Head of caudate nucleus (tissue), 42 donors: ENCODE results near the gene TNS3.

ENCODE experiments used
- DNase-seq, 42 donors: peaks; one replicate each; pipeline versions ENCODE4 v3.0.0 to v3.0.0-alpha.2; 2020 to 2021; ENCODE audit warnings: mixed read lengths in 7 of 42
- intact Hi-C: fragments of 100-400 bp; cut with DNase I; formaldehyde crosslinking; loops from one replicate; pipeline ENCODE4 v1.15.0; 2022

The TNS3 gene

DNA sequence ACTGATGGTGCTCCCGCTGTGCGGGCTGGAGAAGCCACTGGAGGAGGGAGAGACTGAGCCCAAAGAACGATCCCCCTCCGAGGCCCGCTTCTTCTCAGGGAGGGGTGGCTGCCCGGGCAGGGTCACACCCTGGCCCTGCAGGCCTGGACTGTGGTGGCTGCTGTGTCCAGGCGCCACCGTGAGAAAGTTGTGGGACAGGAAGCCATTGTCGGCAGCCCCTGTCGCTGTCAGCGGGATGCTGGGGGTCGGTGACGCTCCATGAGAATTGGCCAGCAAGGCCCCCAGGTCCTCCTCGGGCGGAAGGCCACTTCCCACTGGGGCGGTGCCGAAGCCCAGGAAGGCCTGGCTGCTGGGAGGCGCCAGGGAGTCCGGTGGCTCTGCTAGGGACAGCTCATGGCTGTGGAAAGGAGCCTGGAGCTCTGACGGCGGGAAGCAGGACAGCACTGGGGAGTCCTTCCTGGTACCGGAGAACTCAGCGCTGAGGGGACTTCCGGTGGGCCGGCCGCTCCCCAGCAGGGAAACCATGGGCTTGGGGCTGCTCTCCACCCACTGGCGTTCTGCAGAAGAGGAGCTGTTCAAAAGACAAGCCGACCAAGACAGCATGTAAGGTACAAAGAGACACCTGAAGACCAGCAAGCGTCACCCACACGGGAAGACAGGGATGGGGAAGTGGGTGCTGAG is 278.8 kb downstream of the TNS3 start:
- peak in 2 of 42 donors; percentile 34 to 39 for DNase-seq
- intact Hi-C loops = no loop called here

DNA sequence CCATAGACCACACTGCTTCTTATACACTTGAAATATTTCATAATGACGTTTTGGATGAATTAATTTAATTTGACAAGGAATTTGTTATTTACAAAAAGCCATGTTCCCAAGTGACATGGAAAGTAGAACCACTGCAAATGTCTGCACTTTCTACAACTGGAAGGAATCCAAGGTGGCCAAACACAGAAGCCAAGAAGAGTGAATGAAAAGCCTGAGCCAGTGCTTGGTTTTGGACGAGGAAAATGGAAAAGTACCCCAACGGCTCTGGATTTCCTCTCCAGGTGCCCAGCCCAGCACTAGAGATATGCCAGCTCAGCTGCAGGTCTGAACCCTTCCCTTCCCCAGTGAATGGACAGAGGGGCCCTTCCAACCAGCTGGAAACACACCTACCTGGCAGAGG is 279.4 kb downstream of the TNS3 start:
- peak in 6 of 42 donors; percentile 11 to 53 (median 48) for DNase-seq
- intact Hi-C loops = no loop called here

DNA sequence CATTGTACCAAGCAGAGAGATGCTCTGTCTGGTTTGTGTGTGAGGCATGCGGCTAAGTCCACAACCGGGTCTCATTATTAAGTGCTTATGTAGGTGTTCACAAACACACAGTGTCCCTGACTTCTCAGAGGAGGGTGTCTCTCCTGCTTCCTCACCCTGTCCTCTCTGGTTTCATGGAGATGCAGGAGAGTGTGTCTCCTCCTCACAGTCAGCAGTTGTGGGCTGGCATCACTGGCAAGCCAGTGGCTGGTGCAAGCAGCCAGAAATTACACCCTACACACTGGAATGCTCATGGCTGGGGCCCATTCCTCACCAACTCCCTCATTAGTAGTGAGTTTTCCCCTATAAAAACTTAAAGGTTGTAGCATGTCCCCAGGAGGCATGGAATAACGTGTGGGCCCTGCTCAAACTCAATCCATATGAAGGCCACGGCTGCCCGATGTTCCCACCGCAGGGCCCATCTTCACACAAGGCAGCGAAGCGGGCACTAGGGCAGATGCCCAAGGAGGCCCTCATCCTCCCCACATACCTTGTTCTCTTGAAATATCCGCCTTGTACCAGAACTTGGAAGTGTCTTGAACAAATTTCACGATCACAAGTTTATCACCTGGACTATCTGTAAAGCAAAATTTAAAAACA is 280.1 kb downstream of the TNS3 start:
- intact Hi-C loops = no loop called here
- peak in 3 of 42 donors; percentile 25 to 39 (median 34) for DNase-seq

DNA sequence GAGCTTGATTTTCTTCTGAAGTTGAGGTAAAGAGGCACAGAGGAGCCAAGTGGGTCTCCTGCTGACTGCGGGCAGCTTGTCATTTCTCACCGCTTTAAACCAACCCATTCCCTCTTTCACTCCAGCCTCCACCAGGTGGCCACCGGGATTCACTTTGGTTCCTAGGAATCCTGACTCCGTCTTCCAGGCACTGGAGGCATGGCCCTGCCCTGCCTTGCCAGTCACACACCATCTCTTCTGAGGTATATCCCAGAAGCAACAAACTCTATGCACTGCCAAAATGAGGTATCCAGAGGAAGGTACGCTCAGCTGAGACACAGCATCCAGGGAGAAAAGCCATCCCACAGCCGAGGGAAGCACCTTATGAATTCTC is 280.8 kb downstream of the TNS3 start:
- intact Hi-C loops = no loop called here
- peak in 12 of 42 donors; percentile 23 to 75 (median 44) for DNase-seq

DNA sequence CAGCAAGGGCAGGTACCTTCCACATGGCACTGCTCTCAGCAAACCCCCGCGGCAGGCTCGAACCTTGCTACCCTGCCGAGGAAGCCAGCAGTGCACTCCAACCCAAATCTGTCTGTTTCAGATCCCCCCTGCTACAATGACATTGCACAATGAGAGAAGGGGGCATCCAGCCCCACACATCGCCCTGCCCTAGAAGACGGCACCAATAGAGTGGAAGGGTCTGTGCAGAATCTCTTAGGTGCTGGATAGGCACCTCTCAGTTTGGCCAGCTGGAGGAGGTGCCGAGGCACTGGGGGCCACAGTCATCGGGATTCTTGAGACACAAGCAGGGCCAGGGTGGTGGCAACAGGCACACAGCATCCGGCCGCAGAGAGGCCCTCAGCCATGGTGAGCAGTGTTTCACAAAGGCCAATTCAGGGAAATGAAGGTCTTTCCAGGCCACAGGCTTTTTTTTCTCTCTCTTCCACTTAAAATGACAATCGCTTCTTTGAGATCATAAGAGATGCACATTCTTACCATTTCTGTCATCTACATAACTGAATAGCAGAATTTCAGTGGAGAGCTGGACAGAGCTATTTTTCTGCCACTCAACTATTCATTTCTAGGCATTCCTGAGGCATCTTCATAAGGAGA is 281.3 kb downstream of the TNS3 start:
- intact Hi-C loops = no loop called here
- peak in 32 of 42 donors; percentile 32 to 71 (median 48) for DNase-seq

DNA sequence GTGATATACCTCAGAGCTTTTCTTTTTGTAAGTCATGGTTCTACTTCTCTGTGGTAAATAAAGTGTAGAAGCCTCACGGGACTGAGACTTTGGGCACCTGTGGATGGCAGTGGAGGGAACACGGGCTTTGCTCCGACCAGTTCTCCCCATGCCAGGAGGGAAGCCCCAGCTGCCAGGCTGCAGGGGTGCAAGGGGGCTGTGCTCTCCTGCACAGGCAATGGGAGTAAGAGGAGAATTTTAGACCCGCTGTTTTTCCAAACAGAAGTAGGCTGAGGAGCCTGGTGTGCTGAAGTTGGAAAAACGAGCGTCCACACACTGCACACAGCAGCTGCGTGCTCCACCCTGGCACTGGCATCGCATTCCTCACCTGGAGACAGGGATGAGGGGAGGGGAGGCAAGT is 282.4 kb downstream of the TNS3 start:
- intact Hi-C loops = loop anchor here (10.0 kb wide), 1 partner anchor 125 kb away; no protein-coding TSS in a partner anchor
- peak in 1 of 42 donors; percentile 31 for DNase-seq

DNA sequence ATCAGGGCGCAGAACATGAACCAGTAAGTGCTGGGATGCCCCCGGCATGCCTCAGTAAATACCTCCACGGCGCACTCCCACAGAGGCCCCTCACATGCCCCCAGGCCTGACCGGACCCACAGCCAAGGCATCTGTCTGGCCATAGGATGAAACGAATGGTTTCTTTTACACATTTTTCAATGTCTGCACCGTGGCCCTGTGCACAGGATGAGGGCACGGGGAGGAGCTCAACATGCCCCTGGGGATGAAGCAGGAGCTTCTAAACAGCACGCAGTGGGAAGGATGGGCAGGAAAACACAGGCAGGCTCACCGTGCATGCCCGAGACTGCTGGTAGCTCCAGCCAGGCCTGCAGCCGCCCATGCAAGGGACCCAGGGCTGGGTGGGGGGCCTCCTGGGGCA is 283.3 kb downstream of the TNS3 start:
- peak in 2 of 42 donors; percentile 22 to 33 for DNase-seq

DNA sequence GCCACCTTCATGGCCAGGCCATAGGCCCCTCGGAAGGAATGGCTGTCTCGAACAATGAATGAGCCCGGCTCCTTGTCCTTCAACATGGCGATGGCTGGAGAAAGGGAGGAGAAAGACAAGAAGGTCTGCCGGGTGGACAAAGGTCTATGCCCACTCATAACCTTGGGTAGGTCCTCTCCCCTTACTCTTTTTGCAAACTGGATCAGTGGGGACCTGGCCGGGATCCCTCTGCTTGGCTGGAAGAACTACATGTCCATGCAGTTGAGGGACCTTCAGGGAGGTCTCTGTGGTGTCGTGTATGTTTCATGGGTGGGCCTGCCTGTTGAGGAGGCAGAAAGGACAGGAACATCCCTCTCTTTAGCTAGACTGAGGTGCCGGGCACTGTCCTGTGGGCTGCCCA is 284.8 kb downstream of the TNS3 start:
- DNase-seq = peak in 3 of 42 donors; percentile 19 to 32 (median 26)
- intact Hi-C loops = loop anchor here (10.0 kb wide), 1 partner anchor 128 kb away; no protein-coding TSS in a partner anchor

More for the DNA sequence above, 283.3 kb downstream of the TNS3 start:
- intact Hi-C loops = loop anchor here (10.0 kb wide), 1 partner anchor 126 kb away; no protein-coding TSS in a partner anchor

DNA sequence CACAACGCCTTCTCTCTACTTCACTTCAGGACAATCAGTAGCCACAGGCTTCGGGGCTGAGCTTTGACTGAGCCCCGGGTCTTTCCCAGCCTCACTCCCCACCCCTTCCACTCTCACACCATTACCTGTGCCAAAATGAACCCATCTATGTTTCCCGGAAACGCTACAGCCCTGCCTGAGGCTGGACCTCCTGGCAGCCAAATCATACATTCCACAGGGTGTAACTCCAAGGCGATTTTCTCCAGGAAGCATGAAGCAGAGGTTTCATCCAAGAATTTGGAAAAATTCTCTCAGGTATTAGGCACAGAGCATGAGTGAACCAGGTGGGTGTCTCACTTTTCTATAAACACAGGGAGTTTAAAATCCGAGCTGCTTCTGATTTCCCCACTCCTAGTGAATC is 286.3 kb downstream of the TNS3 start:
- intact Hi-C loops = loop anchor here (10.0 kb wide), 1 partner anchor 129 kb away; no protein-coding TSS in a partner anchor
- peak in 1 of 42 donors; percentile 29 for DNase-seq

DNA sequence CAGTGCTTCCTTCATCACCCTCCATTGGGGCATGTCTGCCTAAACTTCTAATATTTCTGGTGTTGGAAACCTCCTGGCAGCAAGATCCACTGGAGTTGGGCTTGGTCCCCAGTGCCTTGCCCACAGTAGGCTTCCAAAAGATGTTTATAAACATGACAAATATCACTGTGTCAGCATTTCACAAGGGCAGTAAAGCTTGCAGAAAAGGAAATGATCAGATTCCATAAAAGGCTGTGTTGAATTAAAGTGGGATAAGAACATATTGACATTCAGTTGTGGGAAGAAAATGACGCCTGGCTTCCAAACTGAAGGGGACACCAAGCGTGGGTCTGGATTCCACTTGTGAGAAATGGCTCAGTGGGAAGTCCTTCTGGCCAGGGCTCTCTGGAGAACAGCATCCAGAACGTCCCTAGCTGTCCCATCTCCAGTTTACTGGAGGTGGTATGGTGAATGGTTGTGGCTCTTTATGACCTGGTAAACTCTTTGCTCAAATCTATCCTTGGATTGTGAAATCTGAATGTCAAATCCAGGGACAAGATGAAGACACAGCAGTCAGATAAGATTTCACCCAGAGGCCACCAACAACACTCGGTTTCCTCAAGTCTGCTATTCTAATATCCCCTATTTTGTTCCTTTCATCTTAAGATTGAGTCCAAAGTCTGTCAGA is 287.2 kb downstream of the TNS3 start:
- intact Hi-C loops = loop anchor here (10.0 kb wide), 1 partner anchor 130 kb away; no protein-coding TSS in a partner anchor
- peak in 1 of 42 donors; percentile 26 for DNase-seq

DNA sequence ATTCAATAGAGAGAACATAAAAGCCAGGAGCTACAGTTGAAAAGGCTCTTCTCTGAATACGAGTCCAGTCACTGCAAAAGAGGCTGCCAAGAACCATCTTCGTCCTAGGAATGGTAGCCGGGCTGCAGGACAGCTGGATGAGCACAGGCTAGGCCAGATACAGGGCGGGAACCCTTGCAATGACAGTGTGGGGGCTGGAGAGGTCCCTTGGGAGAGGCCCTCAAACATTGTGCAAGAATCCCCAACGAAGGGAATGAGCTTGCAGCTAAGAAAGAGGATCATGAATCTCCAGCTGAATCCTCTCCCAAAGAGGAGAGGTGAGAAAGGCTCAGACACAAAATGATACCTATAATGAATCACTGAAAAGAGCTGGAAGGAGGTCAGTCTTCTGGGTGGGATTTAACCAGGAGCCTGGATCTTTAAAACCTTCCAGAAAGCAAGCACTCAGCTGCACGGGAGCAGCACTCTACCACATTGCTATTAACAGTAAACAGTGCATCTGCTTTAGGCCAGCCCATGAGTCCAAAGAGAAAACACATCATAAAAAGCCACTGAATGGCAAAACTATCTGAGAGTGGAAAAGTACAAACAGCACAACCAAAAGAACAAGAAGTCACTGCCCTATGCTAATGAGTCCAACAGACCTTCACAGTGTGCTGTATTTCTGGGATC is 287.9 kb downstream of the TNS3 start:
- intact Hi-C loops = loop anchor here (10.0 kb wide), 1 partner anchor 131 kb away; no protein-coding TSS in a partner anchor
- peak in 1 of 42 donors; percentile 33 for DNase-seq

DNA sequence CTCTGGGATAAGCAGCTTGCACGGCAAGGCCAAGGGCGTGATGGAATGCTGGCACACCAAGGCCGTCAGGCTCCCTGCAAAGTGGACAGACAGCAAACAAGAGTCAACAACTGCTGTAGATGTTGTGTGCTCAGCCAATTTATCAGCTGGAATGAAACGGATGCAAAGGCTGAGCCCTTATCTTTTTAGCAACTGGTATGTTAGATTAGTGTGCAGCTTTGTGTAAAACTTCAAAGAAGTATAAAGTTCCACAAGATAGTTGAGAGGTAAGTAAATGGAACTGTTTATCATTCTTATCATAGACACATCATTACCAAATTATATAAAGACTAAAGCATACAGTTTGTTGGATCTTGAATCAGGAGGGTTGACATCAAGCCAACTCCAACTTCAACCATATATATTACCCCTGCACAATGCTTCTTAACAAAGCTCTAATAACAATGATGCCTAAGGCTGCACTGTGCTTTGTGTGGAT is 289.0 kb downstream of the TNS3 start:
- no peak for DNase-seq
- intact Hi-C loops = loop anchor here (10.0 kb wide), 1 partner anchor 132 kb away; no protein-coding TSS in a partner anchor

DNA sequence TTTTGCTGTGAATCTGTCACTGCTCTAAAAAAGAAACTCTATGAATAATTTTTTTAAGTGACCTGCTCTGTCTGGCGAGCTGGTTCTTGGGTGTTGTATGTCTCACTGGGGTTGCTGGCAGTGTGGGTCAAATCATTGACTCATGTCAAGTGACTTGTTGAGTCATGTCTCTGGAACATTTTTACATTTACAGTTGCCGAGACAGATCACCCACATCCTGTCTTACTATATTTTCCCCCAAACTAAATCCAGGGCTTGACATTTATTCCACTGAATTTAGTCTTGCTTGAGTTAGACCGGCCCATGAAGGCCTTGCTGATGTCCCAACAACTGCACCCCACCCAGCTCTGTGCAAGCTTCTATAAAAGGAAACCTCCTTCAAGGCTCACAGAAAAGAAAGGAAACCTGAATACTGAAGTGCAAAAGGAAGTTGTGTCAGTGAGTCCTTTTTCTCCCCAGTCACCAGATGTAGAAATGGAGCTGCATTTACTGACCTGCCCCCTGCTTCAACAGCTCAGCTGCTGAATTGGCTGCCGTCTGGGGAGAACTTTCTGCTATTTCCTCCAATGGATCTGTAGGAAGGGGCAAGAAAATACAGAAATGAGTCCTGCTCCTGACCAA is 290.3 kb downstream of the TNS3 start:
- no peak for DNase-seq
- intact Hi-C loops = loop anchor here (10.0 kb wide), 1 partner anchor 133 kb away; no protein-coding TSS in a partner anchor

DNA sequence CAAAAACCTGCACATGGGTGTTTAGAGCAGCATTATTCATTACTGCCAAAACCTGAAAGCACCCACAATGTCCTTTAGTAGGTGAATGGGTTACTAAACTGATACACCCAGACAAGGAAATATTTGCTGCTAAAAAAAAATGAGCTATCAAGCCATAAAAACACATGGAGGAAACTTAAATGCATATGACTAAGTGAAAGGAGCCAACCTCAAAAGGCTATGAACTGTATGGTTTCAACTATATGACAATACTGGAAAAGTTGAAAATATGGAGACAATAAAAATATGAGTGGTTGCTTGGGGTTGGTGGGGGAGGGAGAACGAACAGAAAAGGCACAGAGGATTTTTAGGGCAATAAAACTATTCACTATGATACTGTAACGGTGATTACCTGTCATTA is 291.0 kb downstream of the TNS3 start:
- intact Hi-C loops = loop anchor here (10.0 kb wide), 1 partner anchor 134 kb away; no protein-coding TSS in a partner anchor

DNA sequence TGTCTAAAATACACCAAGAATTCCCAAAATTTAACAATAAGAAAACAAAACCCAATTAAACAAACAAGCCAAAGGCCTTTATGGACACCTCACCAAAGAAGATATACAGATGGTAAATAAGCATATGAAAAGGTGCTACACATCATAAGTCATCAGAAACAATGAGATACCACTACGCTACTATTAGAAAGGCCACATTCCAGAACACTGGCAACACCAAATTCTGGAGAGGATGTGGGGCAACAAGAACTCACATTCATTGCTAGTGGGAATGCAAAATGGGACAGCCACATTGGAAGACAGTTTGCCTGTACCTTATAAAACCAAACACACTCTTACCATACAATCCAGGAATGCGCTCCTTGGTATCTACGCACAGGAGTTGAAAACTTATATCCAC is 291.4 kb downstream of the TNS3 start:
- intact Hi-C loops = loop anchor here (10.0 kb wide), 1 partner anchor 134 kb away; no protein-coding TSS in a partner anchor
- DNase-seq = no peak

More for the DNA sequence above, 291.0 kb downstream of the TNS3 start:
- DNase-seq = no peak

DNA sequence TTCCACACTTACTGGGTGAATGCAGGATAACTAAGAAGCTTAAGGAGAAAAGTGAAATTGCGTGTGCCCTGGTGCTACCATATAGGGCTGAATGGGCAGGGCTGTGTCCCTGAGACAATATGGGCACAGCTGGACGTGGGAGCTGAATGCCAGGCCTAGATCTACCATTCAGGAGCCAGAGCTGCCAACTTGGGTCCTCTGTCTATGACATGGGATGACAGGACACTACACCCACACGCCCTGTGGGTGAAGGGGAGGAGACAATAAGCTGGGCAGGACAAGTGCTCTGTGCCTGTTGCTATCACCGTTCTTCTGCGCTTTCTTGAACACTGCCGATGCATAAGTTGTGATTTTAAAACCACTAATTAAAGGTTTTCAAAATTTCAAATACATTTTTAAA is 293.9 kb downstream of the TNS3 start:
- no peak for DNase-seq
- intact Hi-C loops = no loop called here

DNA sequence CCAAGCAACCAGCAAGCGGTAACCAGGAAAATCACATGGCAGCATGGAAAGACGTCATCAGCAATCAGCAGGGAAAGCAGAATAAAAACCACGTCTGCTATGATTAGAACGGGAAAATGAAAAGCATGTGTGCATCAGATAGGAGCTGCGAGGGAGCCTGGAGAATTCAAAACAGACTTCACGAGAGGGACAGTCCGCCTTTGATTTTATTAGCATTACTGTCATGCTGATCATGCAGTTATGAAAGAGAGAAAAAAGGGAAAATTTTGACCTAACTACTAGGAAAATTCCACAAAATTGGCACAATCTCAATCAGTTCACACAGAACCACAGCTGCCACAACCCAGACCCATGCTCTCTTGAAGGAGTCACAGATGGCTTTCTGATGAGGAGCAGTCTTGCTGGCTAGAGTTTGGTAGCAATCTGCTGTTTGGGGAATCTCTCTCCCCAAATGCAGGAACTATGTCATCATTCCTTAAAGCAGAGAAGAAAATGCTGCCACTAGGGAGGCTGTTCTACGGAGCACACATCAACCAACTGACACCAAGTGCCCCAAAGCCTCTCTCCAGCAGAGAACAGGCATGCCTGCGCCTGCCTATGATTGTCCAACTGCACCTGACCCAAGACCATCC is 295.9 kb downstream of the TNS3 start:
- intact Hi-C loops = no loop called here
- DNase-seq = peak in 1 of 42 donors; percentile 9
